RWPE2 (cell line): ENCODE data around the gene LDLRAD4.

Experiments used
- ATAC-seq: fragments of 200-7000 bp; cut with Tn5 transposase; 3 replicates; pipeline ENCODE4 v1.9.1; 2021; ENCODE audit warnings: low read depth
- DNase-seq: peaks from one replicate; pipeline ENCODE4 v3.0.0-alpha.2; 2020; ENCODE audit warnings: low spot score
- H3K27ac ChIP-seq: fragments of 450-650 bp; 2 replicates; pipeline ENCODE4 v1.5.1; 2017; ENCODE audit warnings: mild to moderate bottlenecking; ENCODE audit not compliant: poor library complexity, severe bottlenecking
- H3K27me3 ChIP-seq: fragments of 250-450 bp; sonication (Bioruptor Pico); 2 replicates; pipeline ENCODE4 v1.5.1; 2021; ENCODE audit warnings: mild to moderate bottlenecking, moderate library complexity; ENCODE audit not compliant: insufficient read depth, poor library complexity, severe bottlenecking
- H3K36me3 ChIP-seq: fragments of 250-450 bp; sonication (Bioruptor Pico); 2 replicates; pipeline ENCODE4 v1.5.1; 2020; ENCODE audit warnings: low read depth, mild to moderate bottlenecking, moderate library complexity
- H3K4me1 ChIP-seq: fragments of 250-450 bp; sonication (Bioruptor Pico); 2 replicates; pipeline ENCODE4 v1.5.1; 2021; ENCODE audit warnings: mild to moderate bottlenecking, moderate library complexity; ENCODE audit not compliant: insufficient read depth, poor library complexity, severe bottlenecking
- H3K4me3 ChIP-seq: fragments of 250-450 bp; sonication (Bioruptor Pico); 2 replicates; pipeline ENCODE4 v1.5.1; 2021; ENCODE audit warnings: mild to moderate bottlenecking, moderate library complexity; ENCODE audit not compliant: severe bottlenecking
- H3K9me3 ChIP-seq: fragments of 250-450 bp; sonication (Bioruptor Pico); 2 replicates; pipeline ENCODE4 v1.5.1; 2021; ENCODE audit warnings: mild to moderate bottlenecking, moderate library complexity; ENCODE audit not compliant: severe bottlenecking
- TF ChIP-seq, protein P1 (sequence below): fragments of 450-650 bp; IDR thresholded peaks from one replicate; pipeline ENCODE4 v1.5.1; 2017; ENCODE audit warnings: mild to moderate bottlenecking, moderate library complexity; ENCODE audit not compliant: poor library complexity, severe bottlenecking

Gene LDLRAD4

DNA sequence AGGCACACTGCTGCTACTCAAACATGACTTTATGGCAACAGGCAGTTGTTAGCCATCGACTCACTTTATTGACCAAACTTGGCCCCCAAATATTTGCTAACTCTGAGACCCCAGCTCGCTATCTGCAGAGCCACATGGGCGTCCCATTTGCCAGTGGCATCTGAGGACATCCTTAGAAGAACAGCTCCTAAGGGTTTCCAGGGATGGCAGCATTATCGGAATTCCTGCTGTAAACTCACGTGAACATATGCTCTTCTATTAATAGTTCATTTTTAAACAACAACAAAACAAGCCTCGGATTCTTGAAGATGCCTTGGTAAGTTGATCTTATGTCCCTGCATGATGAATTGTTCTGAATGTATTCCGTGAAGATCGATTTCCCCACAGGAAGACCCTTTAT is 181.0 kb downstream of the LDLRAD4 start:
- Histone ChIP-seq H3K27ac (no peak overlapping the region), H3K9me3 (no peaks in the 10 kb centered on the region), H3K4me3 (no peak overlapping the region), H3K36me3 (no peaks in the 10 kb centered on the region), H3K27me3 (no peaks in the 10 kb centered on the region), H3K4me1 (no peaks in the 10 kb centered on the region)
- no peak for DNase-seq
- TF ChIP-seq, protein P1, sequence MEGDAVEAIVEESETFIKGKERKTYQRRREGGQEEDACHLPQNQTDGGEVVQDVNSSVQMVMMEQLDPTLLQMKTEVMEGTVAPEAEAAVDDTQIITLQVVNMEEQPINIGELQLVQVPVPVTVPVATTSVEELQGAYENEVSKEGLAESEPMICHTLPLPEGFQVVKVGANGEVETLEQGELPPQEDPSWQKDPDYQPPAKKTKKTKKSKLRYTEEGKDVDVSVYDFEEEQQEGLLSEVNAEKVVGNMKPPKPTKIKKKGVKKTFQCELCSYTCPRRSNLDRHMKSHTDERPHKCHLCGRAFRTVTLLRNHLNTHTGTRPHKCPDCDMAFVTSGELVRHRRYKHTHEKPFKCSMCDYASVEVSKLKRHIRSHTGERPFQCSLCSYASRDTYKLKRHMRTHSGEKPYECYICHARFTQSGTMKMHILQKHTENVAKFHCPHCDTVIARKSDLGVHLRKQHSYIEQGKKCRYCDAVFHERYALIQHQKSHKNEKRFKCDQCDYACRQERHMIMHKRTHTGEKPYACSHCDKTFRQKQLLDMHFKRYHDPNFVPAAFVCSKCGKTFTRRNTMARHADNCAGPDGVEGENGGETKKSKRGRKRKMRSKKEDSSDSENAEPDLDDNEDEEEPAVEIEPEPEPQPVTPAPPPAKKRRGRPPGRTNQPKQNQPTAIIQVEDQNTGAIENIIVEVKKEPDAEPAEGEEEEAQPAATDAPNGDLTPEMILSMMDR, result no peak
- ATAC-seq, result no peak

DNA sequence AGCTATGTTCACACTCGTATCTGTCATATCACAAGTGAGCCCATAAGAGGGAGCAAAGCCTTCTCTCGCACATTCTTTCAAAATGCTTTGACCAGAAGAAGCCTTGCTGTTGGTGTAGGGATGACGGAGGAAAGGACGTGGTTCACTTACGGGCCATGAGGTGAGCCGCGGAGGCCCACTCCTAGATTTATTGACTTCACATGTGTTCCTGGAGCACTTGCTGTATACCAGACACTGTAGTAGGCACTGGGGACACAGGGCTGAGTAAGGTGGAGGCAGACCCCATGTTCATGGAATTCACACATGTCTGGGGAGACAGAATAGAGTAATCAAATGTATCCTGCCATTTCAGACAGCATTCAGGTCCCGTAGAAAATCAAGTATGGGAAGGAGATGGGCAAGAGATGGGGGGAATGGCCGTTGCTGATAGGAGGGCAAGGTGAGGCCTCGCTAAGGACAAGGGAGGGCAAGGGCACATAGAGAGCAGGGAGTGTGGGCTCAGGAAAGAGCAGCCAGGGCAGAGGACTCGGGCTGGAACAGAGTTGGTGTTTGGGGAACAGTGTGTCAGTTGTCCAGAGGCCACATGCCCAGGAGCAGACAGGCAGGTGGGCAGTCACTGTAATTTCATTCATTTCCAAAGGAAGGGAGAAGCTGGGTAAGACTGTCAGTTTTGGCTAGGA is 182.2 kb downstream of the LDLRAD4 start:
- TF ChIP-seq, protein P1, result no peak
- DNase-seq (no peak), ATAC-seq (no peak)
- Histone ChIP-seq H3K4me3 (no peak overlapping the region), H3K4me1 (no peaks in the 10 kb centered on the region), H3K36me3 (no peaks in the 10 kb centered on the region), H3K9me3 (no peaks in the 10 kb centered on the region), H3K27me3 (no peaks in the 10 kb centered on the region), H3K27ac (no peak overlapping the region)

DNA sequence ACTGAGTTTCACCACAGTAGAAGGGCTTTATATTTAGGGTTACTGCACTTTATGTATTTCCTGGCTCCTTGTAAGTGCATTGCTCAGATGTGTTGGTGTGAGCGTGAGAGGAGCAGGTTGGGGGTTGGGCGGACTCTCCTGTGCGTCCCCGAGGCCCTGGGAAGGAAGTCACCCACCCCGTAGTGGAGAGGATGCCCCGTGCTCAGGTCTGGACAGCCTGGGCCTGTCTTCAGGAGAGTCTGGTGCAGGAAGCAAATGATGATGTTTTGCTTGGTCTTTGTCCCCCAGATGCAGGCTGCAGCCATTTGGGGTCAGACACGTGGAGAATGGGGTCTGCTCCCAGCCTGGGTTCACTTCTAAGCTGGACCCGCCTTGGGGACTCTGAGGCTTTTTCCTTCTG is 182.8 kb downstream of the LDLRAD4 start:
- ATAC-seq, result no peak
- Histone ChIP-seq H3K9me3 (no peaks in the 10 kb centered on the region), H3K27ac (no peak overlapping the region), H3K36me3 (no peaks in the 10 kb centered on the region), H3K4me3 (no peak overlapping the region), H3K4me1 (no peaks in the 10 kb centered on the region), H3K27me3 (no peaks in the 10 kb centered on the region)
- TF ChIP-seq, protein P1, result no peak
- DNase-seq, result no peak

DNA sequence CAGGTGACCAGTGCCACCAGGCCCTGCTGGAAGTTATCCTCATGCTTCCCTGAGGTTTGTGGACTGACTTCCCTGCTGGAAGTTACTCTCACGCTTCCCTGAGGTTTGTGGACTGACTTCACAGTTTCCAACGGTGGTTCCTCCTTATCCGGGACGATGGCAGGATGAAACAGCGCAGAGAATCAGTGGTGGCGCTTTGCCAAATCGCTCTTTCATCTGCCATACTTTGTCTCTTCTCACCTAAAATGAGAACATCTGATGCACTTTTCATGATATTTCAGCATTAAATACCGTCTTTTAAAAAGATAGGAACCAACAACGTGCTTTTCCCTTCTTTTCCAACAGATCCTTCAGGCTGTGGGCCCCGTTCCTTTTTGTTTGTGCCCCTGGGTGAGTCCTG is 183.3 kb downstream of the LDLRAD4 start:
- H3K27ac ChIP-seq, result no peak overlapping the region
- TF ChIP-seq, protein P1, result no peak
- no peaks in the 10 kb centered on the region for H3K36me3 ChIP-seq
- DNase-seq (no peak), ATAC-seq (no peak)
- no peak overlapping the region for H3K4me3 ChIP-seq
- no peaks in the 10 kb centered on the region for H3K4me1 ChIP-seq
- no peaks in the 10 kb centered on the region for H3K27me3 ChIP-seq
- no peaks in the 10 kb centered on the region for H3K9me3 ChIP-seq

DNA sequence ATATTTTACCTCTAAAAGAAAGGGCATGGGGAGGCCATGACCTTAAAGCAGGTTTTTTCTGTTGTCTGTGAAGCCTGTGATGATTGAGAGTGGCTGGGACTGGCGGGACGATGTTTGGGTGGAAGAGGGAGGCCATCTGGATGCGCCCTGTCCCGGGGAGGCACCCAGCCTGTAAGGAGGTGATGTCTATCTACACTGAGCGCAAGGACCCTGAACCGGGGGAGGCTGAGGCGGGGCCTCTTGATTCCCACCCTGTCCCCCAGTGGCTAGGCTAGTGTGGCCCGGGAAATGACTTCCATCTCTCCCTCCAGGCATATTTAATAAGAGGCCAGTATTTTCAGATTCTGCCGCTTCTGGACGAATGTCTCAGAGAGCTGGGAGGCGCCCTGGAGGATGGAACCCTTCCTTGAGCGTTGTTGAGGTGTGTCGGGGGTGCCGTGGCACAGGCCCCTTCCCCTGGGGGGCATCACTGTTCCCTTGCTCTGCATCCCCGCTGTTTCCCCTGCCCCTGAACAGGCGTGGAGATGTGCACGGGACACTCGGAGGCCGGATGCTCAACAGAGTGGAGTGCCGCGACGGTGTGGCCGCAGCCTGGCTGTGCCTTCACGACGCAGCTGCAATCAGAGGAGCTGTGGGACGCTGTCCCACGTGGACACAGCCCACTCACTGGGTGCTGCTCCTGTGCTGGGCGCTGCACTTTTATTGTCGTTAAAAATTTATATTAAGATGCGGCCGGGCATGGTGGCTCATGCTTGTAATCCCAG is 185.4 kb downstream of the LDLRAD4 start:
- Histone ChIP-seq H3K27me3 (no peaks in the 10 kb centered on the region), H3K4me3 (no peak overlapping the region), H3K36me3 (no peaks in the 10 kb centered on the region), H3K9me3 (no peaks in the 10 kb centered on the region), H3K27ac (no peak overlapping the region), H3K4me1 (no peaks in the 10 kb centered on the region)
- DNase-seq (no peak), ATAC-seq (no peak)
- TF ChIP-seq, protein P1, result no peak
